ENCODE data around the gene ZNF862.

ZNF862 gene

GRCh38 chr7:149801002-149801566 is 37.1 kb upstream of the ZNF862 start:
- no peak for TF ChIP-seq CTCF (IDR thresholded peaks at IDR 0.05; ENCODE audit: insufficient read depth, low read depth, low read length, missing control alignments)
- no peak for DNase-seq (ENCODE audit: low read depth)
- H3K4me3 ChIP-seq (ENCODE audit: low read length): no peak overlapping the region

GRCh38 chr7:149801816-149802215 is 36.4 kb upstream of the ZNF862 start:
- TF ChIP-seq CTCF (IDR thresholded peaks at IDR 0.05; ENCODE audit: insufficient read depth, low read depth, low read length, missing control alignments): no peak
- no peak for DNase-seq (ENCODE audit: low read depth)
- H3K4me3 ChIP-seq (ENCODE audit: low read length): no peak overlapping the region

GRCh38 chr7:149802966-149803365 is 35.2 kb upstream of the ZNF862 start:
- no peak for DNase-seq (ENCODE audit: low read depth)
- no peak for TF ChIP-seq CTCF (IDR thresholded peaks at IDR 0.05; ENCODE audit: insufficient read depth, low read depth, low read length, missing control alignments)
- no peak overlapping the region for H3K4me3 ChIP-seq (ENCODE audit: low read length)

DNA sequence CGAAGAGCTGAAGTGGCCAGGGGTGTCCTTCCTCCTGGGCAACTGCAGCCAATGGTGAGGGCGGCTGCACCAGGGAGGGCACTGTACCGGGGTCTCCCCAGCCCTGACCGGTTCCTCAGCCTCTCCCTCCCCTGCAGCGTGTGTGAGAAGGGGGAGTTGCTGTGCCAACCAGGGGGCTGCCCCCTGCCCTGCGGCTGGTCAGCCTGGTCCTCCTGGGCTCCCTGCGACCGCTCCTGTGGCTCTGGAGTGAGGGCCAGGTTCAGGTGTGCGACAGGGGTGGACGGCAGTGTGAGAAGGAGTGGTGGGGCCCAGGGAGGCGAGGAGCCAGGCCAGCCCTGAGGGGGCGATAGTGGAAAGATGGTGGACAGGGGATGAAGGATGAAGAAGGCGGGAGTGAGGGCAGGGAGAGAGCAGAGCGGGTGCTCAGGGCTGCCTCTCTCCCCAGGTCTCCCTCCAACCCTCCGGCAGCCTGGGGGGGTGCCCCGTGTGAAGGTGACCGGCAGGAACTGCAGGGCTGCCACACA is 34.6 kb upstream of the ZNF862 start:
- no peak for TF ChIP-seq CTCF (IDR thresholded peaks at IDR 0.05; ENCODE audit: insufficient read depth, low read depth, low read length, missing control alignments)
- DNase-seq (ENCODE audit: low read depth): no peak
- no peak overlapping the region for H3K4me3 ChIP-seq (ENCODE audit: low read length)

- no peak for DNase-seq (ENCODE audit: low read depth)
- H3K4me3 ChIP-seq (ENCODE audit: low read length): no peak overlapping the region
- TF ChIP-seq CTCF (IDR thresholded peaks at IDR 0.05; ENCODE audit: insufficient read depth, low read depth, low read length, missing control alignments): no peak
Observed at GRCh38 chr7:149804106-149804505, 34.1 kb upstream of the ZNF862 start.

GRCh38 chr7:149806726-149807125 is 31.4 kb upstream of the ZNF862 start:
- TF ChIP-seq CTCF (IDR thresholded peaks at IDR 0.05; ENCODE audit: insufficient read depth, low read depth, low read length, missing control alignments): no peak
- DNase-seq (ENCODE audit: low read depth): no peak
- no peak overlapping the region for H3K4me3 ChIP-seq (ENCODE audit: low read length)

GRCh38 chr7:149808311-149808710 is 29.9 kb upstream of the ZNF862 start:
- no peak overlapping the region for H3K4me3 ChIP-seq (ENCODE audit: low read length)
- TF ChIP-seq CTCF (IDR thresholded peaks at IDR 0.05; ENCODE audit: insufficient read depth, low read depth, low read length, missing control alignments): no peak
- DNase-seq (ENCODE audit: low read depth): no peak
